ENCODE results near the gene EXOC3L1.

The EXOC3L1 gene

GRCh38 chr16:67167588-67167987 is 22.3 kb downstream of the EXOC3L1 start:
- no peak overlapping the region for H3K4me3 ChIP-seq (ENCODE audit: low read depth, low read length)

GRCh38 chr16:67166598-67167168 is 23.3 kb downstream of the EXOC3L1 start:
- no peak for TF ChIP-seq CTCF (IDR thresholded peaks at IDR 0.05; ENCODE audit: borderline replicate concordance, insufficient read depth, low read depth, low read length)

More at GRCh38 chr16:67167588-67167987, 22.3 kb downstream of the EXOC3L1 start:
- no peak for TF ChIP-seq CTCF (IDR thresholded peaks at IDR 0.05; ENCODE audit: borderline replicate concordance, insufficient read depth, low read depth, low read length)

GRCh38 chr16:67166110-67166547 is 23.8 kb downstream of the EXOC3L1 start:
- TF ChIP-seq CTCF (IDR thresholded peaks at IDR 0.05; ENCODE audit: borderline replicate concordance, insufficient read depth, low read depth, low read length), result no peak
- no peak overlapping the region for H3K4me3 ChIP-seq (ENCODE audit: low read depth, low read length)

More at GRCh38 chr16:67166598-67167168, 23.3 kb downstream of the EXOC3L1 start:
- H3K4me3 ChIP-seq (ENCODE audit: low read depth, low read length), result no peak overlapping the region

- TF ChIP-seq CTCF (IDR thresholded peaks at IDR 0.05; ENCODE audit: borderline replicate concordance, insufficient read depth, low read depth, low read length), result no peak
- H3K4me3 ChIP-seq (ENCODE audit: low read depth, low read length), result no peak overlapping the region
Measured at GRCh38 chr16:67165121-67166078, 24.5 kb downstream of the EXOC3L1 start.

- TF ChIP-seq CTCF (IDR thresholded peaks at IDR 0.05; ENCODE audit: borderline replicate concordance, insufficient read depth, low read depth, low read length), result no peak
- H3K4me3 ChIP-seq (ENCODE audit: low read depth, low read length), result peak within 1 kb of the TSS; percentile 43
Measured at GRCh38 chr16:67164599-67165061, 25.3 kb downstream of the EXOC3L1 start, which contains the start of gene HSF4. HSF4 (plus strand) TSS chr16:67164745; CDS start chr16:67164812, 67 bp downstream.

- no peak for TF ChIP-seq CTCF (IDR thresholded peaks at IDR 0.05; ENCODE audit: borderline replicate concordance, insufficient read depth, low read depth, low read length)
- H3K4me3 ChIP-seq (ENCODE audit: low read depth, low read length), result no peak overlapping the region
Measured at GRCh38 chr16:67163999-67164558, 25.9 kb downstream of the EXOC3L1 start.

Data from GM12875 (cell line).